H9 (cell line): ENCODE results near the gene SMARCD3. TPM values are rescaled to one million over a fixed set of nuclear protein-coding genes. Genes with fewer than 3 reads are reported as not detected.

Experiments
- DNase-seq: peaks from one replicate; pipeline ENCODE4 v3.0.0-alpha.2; 2017
- H2AFZ ChIP-seq: one replicate; pipeline ENCODE4 v1.6.1; 2013; ENCODE audit warnings: mild to moderate bottlenecking, low read length, control low read depth, moderate library complexity
- H2AK5ac ChIP-seq: 2 replicates; pipeline ENCODE4 v1.6.1; 2013; ENCODE audit warnings: low read length, control low read depth, mixed read lengths; ENCODE audit not compliant: insufficient read length
- H2BK120ac ChIP-seq: one replicate; pipeline ENCODE4 v1.6.1; 2013; ENCODE audit warnings: low read depth, mild to moderate bottlenecking, low read length, control low read depth, inconsistent platforms; ENCODE audit not compliant: poor library complexity, severe bottlenecking
- H2BK12ac ChIP-seq: 2 replicates; pipeline ENCODE4 v1.6.1; 2013; ENCODE audit warnings: low read length, control low read depth, mixed read lengths, low read depth; ENCODE audit not compliant: insufficient read length
- H2BK15ac ChIP-seq: 2 replicates; pipeline ENCODE4 v1.6.1; 2013; ENCODE audit warnings: low read depth, low read length, control low read depth
- H2BK20ac ChIP-seq: one replicate; pipeline ENCODE4 v1.6.1; 2013; ENCODE audit warnings: low read depth, mild to moderate bottlenecking, low read length, control low read depth, inconsistent platforms; ENCODE audit not compliant: poor library complexity, severe bottlenecking
- H2BK5ac ChIP-seq: 2 replicates; pipeline ENCODE4 v1.6.1; 2013; ENCODE audit warnings: low read length, control low read depth, mixed read lengths; ENCODE audit not compliant: insufficient read length
- H3K14ac ChIP-seq: 2 replicates; pipeline ENCODE4 v1.6.1; 2013; ENCODE audit warnings: low read length, control low read depth; ENCODE audit not compliant: insufficient read depth
- H3K18ac ChIP-seq: 2 replicates; pipeline ENCODE4 v1.6.1; 2013; ENCODE audit warnings: low read depth, mild to moderate bottlenecking, mixed read lengths, low read length, control low read depth; ENCODE audit not compliant: insufficient read length
- H3K23ac ChIP-seq: 2 replicates; pipeline ENCODE4 v1.6.1; 2013; ENCODE audit warnings: low read length, control low read depth, mixed read lengths, low read depth; ENCODE audit not compliant: insufficient read length
- H3K23me2 ChIP-seq: 2 replicates; pipeline ENCODE4 v1.6.1; 2013; ENCODE audit warnings: low read depth, mild to moderate bottlenecking, mixed read lengths, low read length, control low read depth; ENCODE audit not compliant: insufficient read length, poor library complexity, severe bottlenecking
- H3K27ac ChIP-seq: 2 replicates; pipeline ENCODE4 v1.5.1; 2013; ENCODE audit warnings: low read length, control low read depth, mixed read lengths, low read depth; ENCODE audit not compliant: insufficient read length
- H3K27me3 ChIP-seq: 2 replicates; pipeline ENCODE4 v1.6.1; 2013; ENCODE audit warnings: low read length, control low read depth, inconsistent platforms; ENCODE audit not compliant: insufficient read depth
- H3K4ac ChIP-seq: 2 replicates; pipeline ENCODE4 v1.6.1; 2013; ENCODE audit warnings: low read depth, mild to moderate bottlenecking, control low read depth, inconsistent platforms, low read length, moderate library complexity
- H3K4me1 ChIP-seq: 2 replicates; pipeline ENCODE4 v1.6.1; 2013; ENCODE audit warnings: low read length, control low read depth, inconsistent platforms; ENCODE audit not compliant: insufficient read depth
- H3K4me2 ChIP-seq: 2 replicates; pipeline ENCODE4 v1.6.1; 2013; ENCODE audit warnings: low read length, control low read depth, mixed read lengths; ENCODE audit not compliant: insufficient read length, insufficient read depth
- H3K56ac ChIP-seq: 2 replicates; pipeline ENCODE4 v1.6.1; 2013; ENCODE audit warnings: low read depth, mild to moderate bottlenecking, mixed read lengths, low read length, control low read depth; ENCODE audit not compliant: insufficient read length
- H3K79me1 ChIP-seq: 2 replicates; pipeline ENCODE4 v1.6.1; 2013; ENCODE audit warnings: low read depth, mild to moderate bottlenecking, moderate library complexity, low read length, control low read depth, inconsistent platforms; ENCODE audit not compliant: insufficient read depth, poor library complexity, severe bottlenecking
- H3K79me2 ChIP-seq: 2 replicates; pipeline ENCODE4 v1.6.1; 2013; ENCODE audit warnings: low read length, control low read depth, inconsistent platforms; ENCODE audit not compliant: insufficient read depth
- H3K9ac ChIP-seq: 2 replicates; pipeline ENCODE4 v1.6.1; 2013; ENCODE audit warnings: low read length, control low read depth, mixed read lengths; ENCODE audit not compliant: insufficient read length; ENCODE audit errors: extremely low read depth
- H3K9me3 ChIP-seq: one replicate; pipeline ENCODE4 v1.6.1; 2013; ENCODE audit warnings: low read depth, low read length, inconsistent platforms; ENCODE audit not compliant: control insufficient read depth
- H3T11ph ChIP-seq: one replicate; pipeline ENCODE4 v1.6.1; 2013; ENCODE audit warnings: mild to moderate bottlenecking, low read length, control low read depth, inconsistent platforms
- H4K20me1 ChIP-seq: one replicate; pipeline ENCODE4 v1.6.1; 2013; ENCODE audit not compliant: control insufficient read depth, insufficient read length, insufficient read depth
- H4K5ac ChIP-seq: 2 replicates; pipeline ENCODE4 v1.6.1; 2013; ENCODE audit warnings: low read depth, mild to moderate bottlenecking, mixed read lengths, low read length, control low read depth; ENCODE audit not compliant: insufficient read length
- H4K8ac ChIP-seq: replicated peaks from 2 replicates; pipeline ENCODE4 v1.6.1; 2013; ENCODE audit warnings: low read length, control low read depth, mixed read lengths, low read depth; ENCODE audit not compliant: insufficient read length
- H4K91ac ChIP-seq: 2 replicates; pipeline ENCODE4 v1.6.1; 2013; ENCODE audit warnings: low read depth, mild to moderate bottlenecking, moderate library complexity, mixed read lengths, low read length, control low read depth; ENCODE audit not compliant: insufficient read length
- H3K27ac Mint-ChIP-seq, 3 experiments: 2 replicates in 2 of 3; 3 replicates in 1 of 3; pipeline ENCODE4 v1.8.0; 2020 to 2021; ENCODE audit warnings: mixed read lengths in 3 of 3, mild to moderate bottlenecking in 1 of 3, moderate library complexity in 1 of 3
- H3K27me3 Mint-ChIP-seq: 2 replicates; pipeline ENCODE4 v1.8.0; 2021; ENCODE audit warnings: low read depth, mild to moderate bottlenecking, moderate library complexity, mixed read lengths
- H3K36me3 Mint-ChIP-seq, 3 experiments: 2 replicates in 2 of 3; 3 replicates in 1 of 3; pipeline ENCODE4 v1.8.0; 2020 to 2021; ENCODE audit warnings: low read depth in 3 of 3, mixed read lengths in 3 of 3; ENCODE audit not compliant: insufficient read depth in 1 of 3
- H3K4me1 Mint-ChIP-seq, 2 experiments: 2 replicates each; pipeline ENCODE4 v1.8.0; 2020; ENCODE audit warnings: mixed read lengths in 2 of 2
- H3K4me3 Mint-ChIP-seq, 2 experiments: 2 replicates in 1 of 2; 3 replicates in 1 of 2; pipeline ENCODE4 v1.8.0; 2020 to 2021; ENCODE audit warnings: mild to moderate bottlenecking in 2 of 2, mixed read lengths in 2 of 2, moderate library complexity in 1 of 2
- H3K9me3 Mint-ChIP-seq, 2 experiments: 2 replicates in 1 of 2; 3 replicates in 1 of 2; pipeline ENCODE4 v1.8.0; 2020; ENCODE audit warnings: mild to moderate bottlenecking in 2 of 2, mixed read lengths in 2 of 2, moderate library complexity in 1 of 2
- total RNA-seq: library from RNA; stranded (reverse); gene quantifications from 2 replicates; pipeline ENCODE4 v1.2.1, GENCODE V29; 2021
- TF ChIP-seq, protein P1 (sequence below): fragments of 200-600 bp; sonication (generic); conservative IDR thresholded peaks from 3 replicates; pipeline ENCODE4 v1.8.0; 2021; ENCODE audit warnings: antibody characterized with exemption, mild to moderate bottlenecking

SMARCD3 gene
- total RNA-seq, 1 experiment from 2014 or later = 5.0 TPM

- peaks cover 3 to 5% of the 10 kb centered on the region in 2 experiments for H3K4me1 Mint-ChIP-seq
- H2BK120ac ChIP-seq = no peak overlapping the region
- H3K79me1 ChIP-seq = no peaks in the 10 kb centered on the region
- no peak overlapping the region for H4K5ac ChIP-seq
- no peak overlapping the region for H2BK5ac ChIP-seq
- no peak for DNase-seq
- no peak overlapping the region for H3K56ac ChIP-seq
- H2AK5ac ChIP-seq = no peak overlapping the region
- no peak overlapping the region for H3K27ac Mint-ChIP-seq
- no peaks in the 10 kb centered on the region for H3K9me3 Mint-ChIP-seq
- H3K4me3 Mint-ChIP-seq = no peak overlapping the region
- no peaks in the 10 kb centered on the region for H3K23me2 ChIP-seq
- no peak overlapping the region for H3T11ph ChIP-seq
- H3K4me2 ChIP-seq = no peak overlapping the region
- no peak overlapping the region for H4K91ac ChIP-seq
- H3K18ac ChIP-seq = no peak overlapping the region
- TF ChIP-seq, protein P1, sequence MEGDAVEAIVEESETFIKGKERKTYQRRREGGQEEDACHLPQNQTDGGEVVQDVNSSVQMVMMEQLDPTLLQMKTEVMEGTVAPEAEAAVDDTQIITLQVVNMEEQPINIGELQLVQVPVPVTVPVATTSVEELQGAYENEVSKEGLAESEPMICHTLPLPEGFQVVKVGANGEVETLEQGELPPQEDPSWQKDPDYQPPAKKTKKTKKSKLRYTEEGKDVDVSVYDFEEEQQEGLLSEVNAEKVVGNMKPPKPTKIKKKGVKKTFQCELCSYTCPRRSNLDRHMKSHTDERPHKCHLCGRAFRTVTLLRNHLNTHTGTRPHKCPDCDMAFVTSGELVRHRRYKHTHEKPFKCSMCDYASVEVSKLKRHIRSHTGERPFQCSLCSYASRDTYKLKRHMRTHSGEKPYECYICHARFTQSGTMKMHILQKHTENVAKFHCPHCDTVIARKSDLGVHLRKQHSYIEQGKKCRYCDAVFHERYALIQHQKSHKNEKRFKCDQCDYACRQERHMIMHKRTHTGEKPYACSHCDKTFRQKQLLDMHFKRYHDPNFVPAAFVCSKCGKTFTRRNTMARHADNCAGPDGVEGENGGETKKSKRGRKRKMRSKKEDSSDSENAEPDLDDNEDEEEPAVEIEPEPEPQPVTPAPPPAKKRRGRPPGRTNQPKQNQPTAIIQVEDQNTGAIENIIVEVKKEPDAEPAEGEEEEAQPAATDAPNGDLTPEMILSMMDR = no peak
- H3K27ac ChIP-seq = no peak overlapping the region
- H3K23ac ChIP-seq = no peak overlapping the region
- H2BK12ac ChIP-seq = no peak overlapping the region
- H3K4me1 ChIP-seq = no peaks in the 10 kb centered on the region; the same call in 1 of the 2 replicates
- H4K8ac ChIP-seq = no peak overlapping the region
- H3K36me3 Mint-ChIP-seq = no peaks in the 10 kb centered on the region
- no peak overlapping the region for H2BK15ac ChIP-seq
- H3K27me3 ChIP-seq = no peaks in the 10 kb centered on the region; the same call in 1 of the 2 replicates
- H3K27me3 Mint-ChIP-seq = peaks cover 20% of the 10 kb centered on the region
- no peak overlapping the region for H3K14ac ChIP-seq
- H2BK20ac ChIP-seq = no peak overlapping the region
- no peaks in the 10 kb centered on the region for H4K20me1 ChIP-seq
- no peaks in the 10 kb centered on the region for H3K9me3 ChIP-seq
- H3K9ac ChIP-seq = no peak overlapping the region
- H2AFZ ChIP-seq = no peak overlapping the region
- no peak overlapping the region for H3K4ac ChIP-seq
- H3K79me2 ChIP-seq = no peaks in the 10 kb centered on the region
Measured at GRCh38 chr7:151197932-151198331, 50.6 kb downstream of the SMARCD3 start.
